HepG2 (cell line): Measurements from ENCODE around the gene BEST3. TPM values are rescaled to one million over a fixed set of nuclear protein-coding genes. Genes with fewer than 3 reads are reported as not detected.

Source experiments
- ATAC-seq: fragments of 200-7000 bp; cut with Tn5 transposase; 3 replicates; pipeline ENCODE4 v1.9.1; 2020; ENCODE audit warnings: mild to moderate bottlenecking, moderate library complexity
- BruUV-seq: library from RNA; stranded (reverse); fragments of 400-500 nt; replicated peaks from 2 replicates; lab custom pipeline; 2021; lab: Mats Ljungman, UMichigan
- CTCF ChIA-PET: fragments of 300-600 bp; formaldehyde crosslinking; extraction: SDS; loops from one replicate; lab custom pipeline; 2021; ENCODE audit warnings: low total read pairs, inconsistent platforms, low intra/inter-chr PET ratio; lab: Yijun Ruan, JAX
- POLR2A ChIA-PET: fragments of 350-600 bp; sonication (Branson Sonifier 250); formaldehyde crosslinking; loops from one replicate; lab custom pipeline; 2020; ENCODE audit warnings: antibody characterized with exemption, inconsistent platforms; lab: Yijun Ruan, JAX
- DNase-seq: peaks from one replicate; pipeline ENCODE4 v3.0.0-alpha.2; 2015; ENCODE audit warnings: low spot score
- FAIRE-seq: peaks from 3 replicates; lab custom pipeline; 2011; peaks lifted over from hg19 to GRCh38; lab: Jason Lieb, UNC
- H2AFZ ChIP-seq: one replicate; pipeline ENCODE4 v1.6.1; 2011; ENCODE audit warnings: low read length, inconsistent platforms
- H3K27ac ChIP-seq: fragments of 300-600 bp; 3 replicates; pipeline ENCODE4 v1.8.0; 2011; ENCODE audit warnings: mixed run types, mild to moderate bottlenecking, mixed read lengths, low read length, inconsistent platforms; ENCODE audit not compliant: insufficient read depth; ENCODE audit errors: extremely low read length
- H3K27me3 ChIP-seq, 2 experiments: fragments of 200-600 bp in 1 of 2; 2 replicates in 1 of 2; 3 replicates in 1 of 2; pipeline versions ENCODE4 v1.6.0 to v1.8.0; 2011; ENCODE audit warnings: low read length in 2 of 2, mild to moderate bottlenecking in 2 of 2, moderate library complexity in 2 of 2, inconsistent platforms in 1 of 2; ENCODE audit not compliant: insufficient read depth in 2 of 2, control insufficient read depth in 1 of 2
- H3K36me3 ChIP-seq, 2 experiments: fragments of 200-600 bp in 1 of 2; replicated peaks in 1 of 2; 2 replicates in 1 of 2; 3 replicates in 1 of 2; pipeline versions ENCODE4 v1.5.1 to v1.8.0; 2011; ENCODE audit warnings: low read length in 2 of 2, inconsistent platforms in 1 of 2; ENCODE audit not compliant: insufficient read depth in 2 of 2, control insufficient read depth in 1 of 2
- H3K4me1 ChIP-seq: 2 replicates; pipeline ENCODE4 v1.5.1; 2012; ENCODE audit warnings: low read length, inconsistent platforms; ENCODE audit not compliant: insufficient read depth
- H3K4me2 ChIP-seq: 2 replicates; pipeline ENCODE4 v1.6.0; 2011; ENCODE audit warnings: low read depth, low read length, inconsistent platforms
- H3K4me3 ChIP-seq, 3 experiments: fragments of 200-600 bp in 1 of 3; sonication (generic), shearing (Covaris generic) in 1 of 3; replicated peaks in 1 of 3; 2 replicates each; pipeline ENCODE4 v1.5.1; 2011 to 2016; ENCODE audit warnings: low read length in 3 of 3, inconsistent platforms in 2 of 3, low read depth in 2 of 3, mild to moderate bottlenecking in 2 of 3, control low read depth in 1 of 3, mixed read lengths in 1 of 3; ENCODE audit not compliant: insufficient read depth in 1 of 3
- H3K79me2 ChIP-seq: one replicate; pipeline ENCODE4 v1.6.1; 2011; ENCODE audit warnings: low read length, inconsistent platforms; ENCODE audit not compliant: insufficient read depth
- H3K9ac ChIP-seq: 2 replicates; pipeline ENCODE4 v1.6.0; 2011; ENCODE audit warnings: mild to moderate bottlenecking, low read depth, low read length, inconsistent platforms; ENCODE audit not compliant: insufficient read depth
- H3K9me3 ChIP-seq: 2 replicates; pipeline ENCODE4 v1.5.1; 2012; ENCODE audit warnings: mild to moderate bottlenecking, low read length
- H4K20me1 ChIP-seq: 2 replicates; pipeline ENCODE4 v1.6.0; 2011; ENCODE audit warnings: inconsistent platforms, mild to moderate bottlenecking, low read length, moderate library complexity; ENCODE audit not compliant: insufficient read depth
- CEBPG ChIP-seq: IDR thresholded peaks from 2 replicates; pipeline ENCODE4 v1.6.1; 2016
- CENPT ChIP-seq: sonication (generic); formaldehyde crosslinking; IDR thresholded peaks from 2 replicates; pipeline ENCODE4 v1.8.0; 2022; ENCODE audit warnings: low read depth, mild to moderate bottlenecking, moderate library complexity, missing genetic modification reagents
- E2F5 ChIP-seq: sonication (generic); formaldehyde crosslinking; conservative IDR thresholded peaks from 2 replicates; pipeline ENCODE4 v1.4.0; 2020; ENCODE audit warnings: missing genetic modification reagents
- HBP1 ChIP-seq: IDR thresholded peaks from 2 replicates; pipeline ENCODE4 v1.6.1; 2016; ENCODE audit warnings: low read depth, control low read depth
- KDM5A ChIP-seq: fragments of 200-600 bp; sonication (generic); IDR thresholded peaks from 2 replicates; pipeline ENCODE4 v1.7.0; 2018; ENCODE audit warnings: antibody characterized with exemption, mild to moderate bottlenecking, low read length, borderline replicate concordance
- KMT2A ChIP-seq: sonication (generic); formaldehyde crosslinking; IDR thresholded peaks from 2 replicates; pipeline ENCODE4 v1.4.0; 2020; ENCODE audit warnings: missing genetic modification reagents
- MIXL1 ChIP-seq: IDR thresholded peaks from 2 replicates; pipeline ENCODE4 v1.6.1; 2016
- MXD4 ChIP-seq: IDR thresholded peaks from 2 replicates; pipeline ENCODE4 v1.6.1; 2016; ENCODE audit warnings: mild to moderate bottlenecking, missing biosample characterization, missing genetic modification reagents
- NFIB ChIP-seq: sonication (generic); formaldehyde crosslinking; IDR thresholded peaks from 2 replicates; pipeline ENCODE4 v1.9.0; 2021; ENCODE audit warnings: missing genetic modification reagents, mild to moderate bottlenecking, borderline replicate concordance
- NRL ChIP-seq: sonication (generic); formaldehyde crosslinking; IDR thresholded peaks from 2 replicates; pipeline ENCODE4 v1.5.0; 2020; ENCODE audit warnings: missing genetic modification reagents, mild to moderate bottlenecking, moderate library complexity, borderline replicate concordance
- RBM22 ChIP-seq: fragments of 200-400 bp; formaldehyde crosslinking; optimal IDR thresholded peaks from 2 replicates; pipeline ENCODE3; 2017; ENCODE audit warnings: mild to moderate bottlenecking, low read length, moderate library complexity
- SCMH1 ChIP-seq: sonication (generic); formaldehyde crosslinking; IDR thresholded peaks from 2 replicates; pipeline ENCODE4 v1.9.0; 2021; ENCODE audit warnings: missing genetic modification reagents, mild to moderate bottlenecking, borderline replicate concordance
- SRSF1 ChIP-seq: fragments of 200-400 bp; formaldehyde crosslinking; optimal IDR thresholded peaks from 2 replicates; pipeline ENCODE3; 2017; ENCODE audit warnings: mild to moderate bottlenecking, low read depth, low read length, moderate library complexity
- SUZ12 ChIP-seq: fragments of 150-350 bp; IDR thresholded peaks from 2 replicates; pipeline ENCODE4 v1.6.1; 2014; ENCODE audit warnings: low read depth, low read length
- ZNF124 ChIP-seq: sonication (generic); formaldehyde crosslinking; IDR thresholded peaks from 2 replicates; pipeline ENCODE4 v1.4.0; 2020; ENCODE audit warnings: missing genetic modification reagents
- ZNF280D ChIP-seq: sonication (generic); formaldehyde crosslinking; IDR thresholded peaks from 2 replicates; pipeline ENCODE4 v1.5.1; 2020; ENCODE audit warnings: mild to moderate bottlenecking, missing genetic modification reagents
- ZNF775 ChIP-seq: sonication (generic); formaldehyde crosslinking; IDR thresholded peaks from 2 replicates; pipeline ENCODE4 v1.4.0; 2020; ENCODE audit warnings: missing genetic modification reagents, mild to moderate bottlenecking, moderate library complexity, borderline replicate concordance
- ZNF792 ChIP-seq: IDR thresholded peaks from 2 replicates; pipeline ENCODE4 v1.6.1; 2016
- WGBS: methylation state at CpG from one replicate; pipeline ENCODE4 v1.1.6; 2017; ENCODE audit warnings: low lambda C conversion rate; 5-methylcytosine and 5-hydroxymethylcytosine counted together
- in situ Hi-C: cut with HindIII; loops from 2 replicates; pipeline ENCODE4 v1.10.0; 2017; ENCODE audit warnings: low pct_unique_long_range_greater_than_20kb; ENCODE audit not compliant: extremely low pct_ligation_motif_present
- intact Hi-C: fragments of 100-400 bp; cut with micrococcal nuclease; formaldehyde crosslinking; loops from one replicate; pipeline ENCODE4 v1.10.0; 2022; ENCODE audit not compliant: unreplicated experiment
- polyA plus RNA-seq, 8 experiments: library from polyadenylated mRNA; depleted of rRNA in 3 of 8; stranded (reverse) in 7 of 8; unstranded in 1 of 8; fragments of >200 nt; fragmentation: Illumina TruSeq in 4 of 8; extraction: Trizol in 4 of 8; gene quantifications; 2 replicates each; pipeline versions ENCODE4 v1.2.1 to v1.2.3, GENCODE V29; 2011 to 2016; ENCODE audit warnings: low read depth in 4 of 8, missing spikeins in 1 of 8, mixed read lengths in 1 of 8; ENCODE audit not compliant: insufficient read depth in 1 of 8
- total RNA-seq, 5 experiments: library from RNA; depleted of rRNA; stranded (reverse); fragments of >200 nt; fragmentation: Illumina TruSeq; extraction: Trizol; gene quantifications; 2 replicates each; pipeline ENCODE4 v1.2.3, GENCODE V29; 2016; ENCODE audit warnings: low read depth in 1 of 5

BEST3 gene
- total and polyA plus RNA-seq, 2 of the 13 experiments (the other 11 are each of a cell fraction or from before 2014, with no cell fraction given), result not detected

- FAIRE-seq, result no peak
- BruUV-seq, result no TSS peak
- Histone ChIP-seq H3K36me3 (no peaks in the 10 kb centered on the region), H3K9ac (no peak overlapping the region), H3K4me1 (no peaks in the 10 kb centered on the region), H3K79me2 (no peaks in the 10 kb centered on the region), H3K4me3 (no peak overlapping the region), H3K9me3 (no peaks in the 10 kb centered on the region), H3K4me2 (no peak overlapping the region), H2AFZ (no peak overlapping the region), H3K27me3 (peaks cover 0 to 8% of the 10 kb centered on the region in 2 experiments; a peak in 2 of 5 replicates), H4K20me1 (no peaks in the 10 kb centered on the region), H3K27ac (no peak overlapping the region)
- ChIA-PET POLR2A (no interaction called here), CTCF (no interaction called here)
- ATAC-seq, result no peak
- DNase-seq, result no peak
- intact Hi-C loops, result no loop called here
- 8% methylated on average over 4 of the region's 4 CpGs for WGBS
- in situ Hi-C loops, result no loop called here
- TF ChIP-seq NRL (CRISPR knock-in tag) (no peak), ZNF280D (CRISPR knock-in tag) (no peak), RBM22 (no peak), ZNF792 (CRISPR knock-in tag) (no peak), E2F5 (no peak), CENPT (CRISPR knock-in tag) (no peak), NFIB (no peak), KDM5A (no peak), HBP1 (CRISPR knock-in tag) (no peak), MXD4 (no peak), ZNF775 (no peak), CEBPG (no peak), SCMH1 (CRISPR knock-in tag) (no peak), SRSF1 (no peak), SUZ12 (no peak), MIXL1 (CRISPR knock-in tag) (no peak), KMT2A (CRISPR knock-in tag) (no peak), ZNF124 (CRISPR knock-in tag) (no peak)
Observed at GRCh38 chr12:69649529-69649928, 49.6 kb downstream of the BEST3 start.
